Measurements from ENCODE around the gene TMEM161A. TPM values are rescaled to one million over a fixed set of nuclear protein-coding genes. Genes with fewer than 3 reads are reported as not detected.

TMEM161A gene
- total and polyA plus RNA-seq, 9 donors, result 3.2 to 33.9 (median 23.9) TPM

DNA sequence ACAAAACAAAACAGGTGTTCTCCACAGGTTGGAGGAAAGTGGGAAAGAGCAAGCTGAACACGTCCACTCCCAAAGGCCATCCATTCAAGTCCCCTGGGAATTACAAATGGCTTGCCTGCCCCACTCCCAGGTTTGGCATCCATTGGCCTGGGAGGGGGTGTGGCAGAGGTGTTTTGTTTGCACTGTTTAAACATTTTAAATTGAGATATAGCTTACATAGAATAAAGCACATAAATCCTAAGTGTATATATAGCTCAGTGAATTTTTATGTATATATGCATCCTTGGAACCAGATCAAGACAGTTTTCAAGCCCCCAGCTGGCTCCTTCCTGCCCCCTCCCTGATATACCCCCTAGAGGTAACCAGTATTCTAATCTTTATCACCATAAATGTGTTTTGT lies 61.8 kb downstream of the TMEM161A start:
- TF ChIP-seq POLR2A (IDR thresholded peaks at IDR 0.05) (no peak), EP300 (IDR thresholded peaks at IDR 0.05) (no peak)
- TF ChIP-seq, protein P1, sequence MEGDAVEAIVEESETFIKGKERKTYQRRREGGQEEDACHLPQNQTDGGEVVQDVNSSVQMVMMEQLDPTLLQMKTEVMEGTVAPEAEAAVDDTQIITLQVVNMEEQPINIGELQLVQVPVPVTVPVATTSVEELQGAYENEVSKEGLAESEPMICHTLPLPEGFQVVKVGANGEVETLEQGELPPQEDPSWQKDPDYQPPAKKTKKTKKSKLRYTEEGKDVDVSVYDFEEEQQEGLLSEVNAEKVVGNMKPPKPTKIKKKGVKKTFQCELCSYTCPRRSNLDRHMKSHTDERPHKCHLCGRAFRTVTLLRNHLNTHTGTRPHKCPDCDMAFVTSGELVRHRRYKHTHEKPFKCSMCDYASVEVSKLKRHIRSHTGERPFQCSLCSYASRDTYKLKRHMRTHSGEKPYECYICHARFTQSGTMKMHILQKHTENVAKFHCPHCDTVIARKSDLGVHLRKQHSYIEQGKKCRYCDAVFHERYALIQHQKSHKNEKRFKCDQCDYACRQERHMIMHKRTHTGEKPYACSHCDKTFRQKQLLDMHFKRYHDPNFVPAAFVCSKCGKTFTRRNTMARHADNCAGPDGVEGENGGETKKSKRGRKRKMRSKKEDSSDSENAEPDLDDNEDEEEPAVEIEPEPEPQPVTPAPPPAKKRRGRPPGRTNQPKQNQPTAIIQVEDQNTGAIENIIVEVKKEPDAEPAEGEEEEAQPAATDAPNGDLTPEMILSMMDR (IDR thresholded peaks at IDR 0.05), result no peak
- Histone ChIP-seq H3K4me1 (ENCODE audit: insufficient read depth) (no peaks in the 10 kb centered on the region), H3K9me3 (no peaks in the 10 kb centered on the region), H3K36me3 (no peaks in the 10 kb centered on the region), H3K27ac (no peak overlapping the region), H3K27me3 (no peaks in the 10 kb centered on the region), H3K4me3 (no peak overlapping the region)
- intact Hi-C loops (cut with DNase I), result no loop called here
- no peak for DNase-seq
- WGBS, 3 donors, result 73 to 94% (median 81%) methylated on average over 1 of the region's 1 CpG

DNA sequence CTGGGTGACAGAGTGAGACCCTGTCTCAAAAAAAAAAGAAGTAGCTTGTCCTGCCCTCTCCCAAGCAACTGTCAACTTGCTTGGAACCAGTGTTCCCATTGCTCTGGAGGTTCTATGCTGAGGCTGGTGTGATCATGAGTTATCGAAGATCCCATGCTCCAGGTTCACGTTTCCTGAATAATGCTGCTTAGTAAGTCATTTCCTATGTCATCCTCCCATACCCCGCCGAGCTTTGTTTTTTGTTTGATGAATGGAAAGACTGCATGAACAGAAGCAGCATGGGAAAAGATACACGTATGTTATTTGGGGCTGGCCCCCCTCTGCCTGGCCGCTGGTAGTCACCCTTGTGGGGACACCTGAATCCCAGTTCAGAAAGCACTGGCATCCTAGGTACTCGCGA lies 63.2 kb downstream of the TMEM161A start:
- H3K27ac ChIP-seq, result no peak overlapping the region
- TF ChIP-seq EP300 (IDR thresholded peaks at IDR 0.05), result no peak
- TF ChIP-seq, protein P1 (IDR thresholded peaks at IDR 0.05), result no peak
- no peak for TF ChIP-seq POLR2A (IDR thresholded peaks at IDR 0.05)
- intact Hi-C loops (cut with DNase I), result no loop called here
- DNase-seq, result no peak
- no peaks in the 10 kb centered on the region for H3K36me3 ChIP-seq
- no peaks in the 10 kb centered on the region for H3K27me3 ChIP-seq
- no peaks in the 10 kb centered on the region for H3K4me1 ChIP-seq (ENCODE audit: insufficient read depth)
- 90 to 91% (median 90%) methylated on average over 8 of the region's 8 CpGs for WGBS, 3 donors
- H3K4me3 ChIP-seq, result no peak overlapping the region
- H3K9me3 ChIP-seq, result no peaks in the 10 kb centered on the region

DNA sequence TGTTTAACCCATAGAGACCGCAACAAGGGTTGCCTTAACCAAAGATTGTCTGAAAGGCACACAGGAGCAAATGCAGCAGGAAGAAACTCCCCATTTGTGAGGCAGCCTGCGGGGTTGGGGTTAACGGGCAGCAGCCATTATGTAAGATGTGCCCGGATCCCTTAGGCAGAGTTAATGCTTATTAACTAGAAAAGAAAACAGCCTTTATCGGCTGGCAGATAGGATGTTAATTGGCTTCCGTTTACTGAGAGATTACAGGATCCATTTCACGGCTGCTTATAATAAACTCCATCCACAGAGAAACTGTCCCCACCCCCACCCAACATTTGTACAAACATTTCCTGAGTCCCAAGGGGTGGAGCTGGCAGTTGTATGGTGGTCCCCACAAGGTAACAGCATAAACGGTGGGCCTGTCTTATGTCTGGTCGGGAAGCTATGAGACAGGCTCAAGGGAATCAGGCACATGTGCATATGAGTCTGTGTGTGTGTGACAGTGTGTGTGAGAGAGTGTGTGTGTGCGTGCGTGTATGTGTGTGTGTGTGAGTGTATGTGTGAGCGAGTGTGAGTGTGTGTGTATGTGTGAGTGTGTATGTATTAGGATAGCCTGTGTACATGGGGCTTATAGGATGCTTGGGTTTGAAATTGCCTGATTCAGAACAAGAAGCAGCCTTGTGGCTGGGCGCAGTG lies 63.9 kb downstream of the TMEM161A start:
- Histone ChIP-seq H3K27me3 (no peaks in the 10 kb centered on the region), H3K4me3 (no peak overlapping the region), H3K4me1 (ENCODE audit: insufficient read depth) (no peaks in the 10 kb centered on the region), H3K9me3 (no peaks in the 10 kb centered on the region), H3K36me3 (no peaks in the 10 kb centered on the region), H3K27ac (no peak overlapping the region)
- no peak for DNase-seq
- WGBS, 3 donors, result 66 to 76% (median 68%) methylated on average over 13 of the region's 13 CpGs
- no peak for TF ChIP-seq EP300 (IDR thresholded peaks at IDR 0.05)
- intact Hi-C loops (cut with DNase I), result no loop called here

DNA sequence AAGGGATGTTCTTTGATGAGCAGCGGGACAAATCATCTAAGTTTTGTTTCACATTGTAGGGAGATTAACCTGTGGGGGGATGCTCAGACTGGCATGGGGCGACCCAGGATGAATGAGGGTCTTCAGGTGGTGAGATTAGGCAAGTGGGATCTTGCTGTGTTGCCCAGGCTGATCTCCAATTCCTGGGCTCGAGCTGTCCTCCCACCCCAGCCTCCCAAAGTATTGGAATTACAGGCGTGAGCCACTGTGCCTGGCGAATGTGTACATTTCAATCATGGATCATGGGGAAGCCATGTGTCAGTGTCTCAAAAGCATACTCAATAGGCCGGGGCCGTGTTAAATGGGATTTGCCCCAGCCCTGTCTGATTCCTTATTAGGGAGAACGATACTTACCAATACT lies 66.4 kb downstream of the TMEM161A start:
- WGBS, 3 donors, result 93 to 96% (median 96%) methylated on average over 8 of the region's 8 CpGs
- H3K27ac ChIP-seq, result no peak overlapping the region
- intact Hi-C loops (cut with DNase I), result no loop called here
- no peaks in the 10 kb centered on the region for H3K9me3 ChIP-seq
- H3K4me3 ChIP-seq, result no peak overlapping the region
- TF ChIP-seq EP300 (IDR thresholded peaks at IDR 0.05) (no peak), POLR2A (IDR thresholded peaks at IDR 0.05) (no peak)
- TF ChIP-seq, protein P1 (IDR thresholded peaks at IDR 0.05), result no peak
- H3K36me3 ChIP-seq, result no peaks in the 10 kb centered on the region
- no peaks in the 10 kb centered on the region for H3K4me1 ChIP-seq (ENCODE audit: insufficient read depth)
- DNase-seq, result no peak
- no peaks in the 10 kb centered on the region for H3K27me3 ChIP-seq

Other genes starting within 250 kb of the TMEM161A start
- 1 to 10 TPM in 3 of 7 donors, under 1 TPM in 4; 0.36 to 2.6 (median 0.99) TPM for gene CERS1, start 242.3 kb downstream of the TMEM161A start, total RNA-seq
- 1 to 10 TPM; 1.2 to 1.7 TPM for gene CERS1, start 242.3 kb downstream of the TMEM161A start, polyA plus RNA-seq
- gene COPE, start 219.1 kb downstream of the TMEM161A start, total RNA-seq, result 100 to 1,000 TPM; 101 to 140 (median 115) TPM
- gene COPE, start 219.1 kb downstream of the TMEM161A start, polyA plus RNA-seq, result 100 to 1,000 TPM in 1 of 2 donors, 10 to 100 TPM in 1; 11.3 to 126 TPM
- gene DDX49, start 218.8 kb downstream of the TMEM161A start, total RNA-seq, result 10 to 100 TPM; 25.2 to 37.9 (median 32.8) TPM
- 10 to 100 TPM; 19.4 to 37.8 TPM for gene DDX49, start 218.8 kb downstream of the TMEM161A start, polyA plus RNA-seq
- gene HOMER3, start 197.3 kb downstream of the TMEM161A start, total RNA-seq, result 10 to 100 TPM; 15.1 to 29.2 (median 18.6) TPM
- gene HOMER3, start 197.3 kb downstream of the TMEM161A start, polyA plus RNA-seq, result 10 to 100 TPM in 1 of 2 donors, 1 to 10 TPM in 1; 7.8 to 28.4 TPM
- 10 to 100 TPM; 29.1 to 81.9 (median 57.0) TPM for gene SUGP2, start 105.0 kb downstream of the TMEM161A start, total RNA-seq
- 10 to 100 TPM; 27.0 to 37.1 TPM for gene SUGP2, start 105.0 kb downstream of the TMEM161A start, polyA plus RNA-seq
- 10 to 100 TPM; 11.2 to 27.5 (median 14.8) TPM for gene ARMC6, start 104.9 kb downstream of the TMEM161A start, total RNA-seq
- gene ARMC6, start 104.9 kb downstream of the TMEM161A start, polyA plus RNA-seq, result 10 to 100 TPM in 1 of 2 donors, 1 to 10 TPM in 1; 7.0 to 14.6 TPM
- gene SLC25A42, start 74.5 kb downstream of the TMEM161A start, total RNA-seq, result 10 to 100 TPM in 6 of 7 donors, 1 to 10 TPM in 1; 9.5 to 34.3 (median 23.2) TPM
- gene SLC25A42, start 74.5 kb downstream of the TMEM161A start, polyA plus RNA-seq, result 10 to 100 TPM in 1 of 2 donors, 1 to 10 TPM in 1; 6.5 to 18.8 TPM
- 1 to 10 TPM in 4 of 7 donors, under 1 TPM in 2, not detected in 1; 0.46 to 3.6 (median 2.1) TPM for gene MEF2B, start 31.8 kb upstream of the TMEM161A start, total RNA-seq
- 1 to 10 TPM in 1 of 2 donors, under 1 TPM in 1; 0.35 to 1.1 TPM for gene MEF2B, start 31.8 kb upstream of the TMEM161A start, polyA plus RNA-seq
- gene BORCS8, start 53.7 kb upstream of the TMEM161A start, total RNA-seq, result 10 to 100 TPM in 6 of 7 donors, 1 to 10 TPM in 1; 5.4 to 19.0 (median 16.6) TPM
- gene BORCS8, start 53.7 kb upstream of the TMEM161A start, polyA plus RNA-seq, result 10 to 100 TPM in 1 of 2 donors, 1 to 10 TPM in 1; 5.7 to 13.1 TPM
- gene RFXANK, start 53.8 kb upstream of the TMEM161A start, total RNA-seq, result 10 to 100 TPM; 40.4 to 67.2 (median 58.4) TPM
- gene RFXANK, start 53.8 kb upstream of the TMEM161A start, polyA plus RNA-seq, result 10 to 100 TPM in 1 of 2 donors, 1 to 10 TPM in 1; 9.7 to 59.2 TPM
- gene NR2C2AP, start 64.9 kb upstream of the TMEM161A start, total RNA-seq, result 10 to 100 TPM; 12.5 to 24.4 (median 14.9) TPM
- gene NR2C2AP, start 64.9 kb upstream of the TMEM161A start, polyA plus RNA-seq, result 10 to 100 TPM in 1 of 2 donors, 1 to 10 TPM in 1; 8.8 to 27.2 TPM
- not detected for gene NCAN, start 73.5 kb upstream of the TMEM161A start, total RNA-seq
- gene NCAN, start 73.5 kb upstream of the TMEM161A start, polyA plus RNA-seq, result not detected
- 1 to 10 TPM in 1 of 7 donors, under 1 TPM in 2, not detected in 4; 0.25 to 3.7 (median 0.31) TPM for gene TM6SF2, start 134.8 kb upstream of the TMEM161A start, total RNA-seq
- gene TM6SF2, start 134.8 kb upstream of the TMEM161A start, polyA plus RNA-seq, result under 1 TPM in 1 of 2 donors, not detected in 1; 0.19 TPM
- gene SUGP1, start 182.0 kb upstream of the TMEM161A start, total RNA-seq, result 10 to 100 TPM; 14.7 to 42.9 (median 37.3) TPM
- 10 to 100 TPM; 27.6 to 29.0 TPM for gene SUGP1, start 182.0 kb upstream of the TMEM161A start, polyA plus RNA-seq
- gene MAU2, start 182.4 kb upstream of the TMEM161A start, total RNA-seq, result 10 to 100 TPM; 48.3 to 77.0 (median 61.7) TPM
- gene MAU2, start 182.4 kb upstream of the TMEM161A start, polyA plus RNA-seq, result 10 to 100 TPM; 12.4 to 33.2 TPM

All from ovary (tissue), 9 donors.